Measurements from ENCODE around the gene SLC41A1. TPM values are rescaled to one million over a fixed set of nuclear protein-coding genes. Genes with fewer than 3 reads are reported as not detected.

Gene SLC41A1
- total and polyA plus RNA-seq, 2 donors (not counting 3 experiments of a cell fraction or from before 2014, with no cell fraction given): 21.7 to 22.0 TPM

DNA sequence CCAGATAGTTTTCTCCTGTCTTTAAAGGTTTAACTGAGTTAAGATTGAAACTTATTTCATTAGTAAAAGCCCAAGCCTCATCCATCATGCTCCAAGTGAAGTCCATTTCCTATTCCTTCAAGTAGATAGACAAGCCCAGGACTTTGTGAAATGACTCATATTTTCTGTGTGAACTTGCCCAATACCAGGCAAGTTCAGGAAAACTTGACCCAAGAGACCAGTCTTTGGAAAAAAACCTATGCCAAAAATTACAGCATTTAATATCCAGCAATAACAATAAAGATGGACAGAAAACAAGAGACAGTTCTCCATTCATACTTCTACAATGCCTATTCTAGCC, 37.3 kb downstream of the SLC41A1 start:
- no TSS peak for BruUV-seq (replicated peaks)
- Histone ChIP-seq H2AFZ (ENCODE audit: low read depth, low read length) (peak overlapping the region; percentile 69), H3K9me1 (replicated peaks; ENCODE audit: control insufficient read depth, extremely low read depth, insufficient read depth, low read length) (no peaks in the 10 kb centered on the region), H3K36me3 (ENCODE audit: control insufficient read depth in 2 of 2, extremely low read depth in 1 of 2, insufficient read depth in 2 of 2, low read length in 2 of 2) (no peaks in the 10 kb centered on the region), H3K79me2 (ENCODE audit: control insufficient read depth, insufficient read depth, low read length) (no peaks in the 10 kb centered on the region), H4K20me1 (replicated peaks; ENCODE audit: control insufficient read depth, extremely low read depth, insufficient read depth, low read length) (no peaks in the 10 kb centered on the region), H3K27ac (ENCODE audit: insufficient read depth, low read depth, low read length) (no peak overlapping the region), H3K4me2 (ENCODE audit: insufficient read depth, low read length) (peak overlapping the region; percentile 53), H3K9ac (replicated peaks; ENCODE audit: extremely low read depth, insufficient read depth, low read length) (no peak overlapping the region), H3K4me1 (ENCODE audit: control insufficient read depth, extremely low read depth, insufficient read depth, low read length) (peaks cover 8% of the 10 kb centered on the region), H3K27me3 (ENCODE audit: control insufficient read depth in 2 of 2, insufficient read depth in 2 of 2, low read length in 2 of 2) (no peaks in the 10 kb centered on the region), H3K4me3 (replicated peaks in 1 of 3; ENCODE audit: insufficient read depth in 1 of 3, low read depth in 1 of 3, low read length in 3 of 3) (peak overlapping the region in 2 of 3 experiments; percentile 55 to 59), H3K9me3 (replicated peaks; ENCODE audit: control insufficient read depth, insufficient read depth, low read length) (no peaks in the 10 kb centered on the region)
- TF ChIP-seq JUN (IDR thresholded peaks at IDR 0.05; ENCODE audit: borderline replicate concordance, insufficient read depth, insufficient read length, low read depth) (peak; percentile 25), MYC (IDR thresholded peaks at IDR 0.05; ENCODE audit: low read depth, low read length) (no peak), FOS (IDR thresholded peaks at IDR 0.05; ENCODE audit: borderline replicate concordance, insufficient read depth, low read length) (peak; percentile 21)
- peak; percentile 85 for DNase-seq (ENCODE audit: low read depth, low spot score)
- no peak for FAIRE-seq
- ChIA-PET CTCF (interaction anchor here (1.5 to 5.5 kb wide), 6 partner anchors 10 to 201 kb away, joined by 6 to 30 read pairs (median 8); no protein-coding TSS in a partner anchor), POLR2A (no interaction called here)
- dilution Hi-C loops (cut with MboI; ENCODE audit: extremely low pct_ligation_motif_present, low sequenced_read_pairs) (no loop called here), intact Hi-C loops (cut with micrococcal nuclease) (loop anchor here (1.0 kb wide), 1 partner anchor 25 kb away; the partner anchor contains the start of gene NUCKS1)

- DNase-seq (ENCODE audit: low read depth, low spot score): peak; percentile 89
- H2AFZ ChIP-seq (ENCODE audit: low read depth, low read length): peak within 1 kb of the TSS; percentile 69
- no peaks in the 10 kb centered on the region for H4K20me1 ChIP-seq (replicated peaks; ENCODE audit: control insufficient read depth, extremely low read depth, insufficient read depth, low read length)
- peak; percentile 90 for FAIRE-seq
- H3K36me3 ChIP-seq (ENCODE audit: control insufficient read depth in 2 of 2, extremely low read depth in 1 of 2, insufficient read depth in 2 of 2, low read length in 2 of 2): peaks cover 0 to 2% of the 10 kb centered on the region in 2 experiments
- peak within 1 kb of the TSS; percentile 55 to 88 (median 59) for H3K4me3 ChIP-seq (replicated peaks in 1 of 3; ENCODE audit: insufficient read depth in 1 of 3, low read depth in 1 of 3, low read length in 3 of 3)
- TF ChIP-seq POLR2AphosphoS5 (IDR thresholded peaks at IDR 0.05; ENCODE audit: insufficient read depth, low read depth, low read length): peak; percentile 25
- no peak for TF ChIP-seq GATA2 (IDR thresholded peaks at IDR 0.05; ENCODE audit: insufficient read depth, insufficient read length, low read depth, low read length)
- TF ChIP-seq POLR2A (IDR thresholded peaks at IDR 0.05; ENCODE audit: low read depth, low read length): peak; percentile 49
- peak; percentile 84 for TF ChIP-seq MAX (IDR thresholded peaks at IDR 0.05; ENCODE audit: insufficient read depth, insufficient read length)
- H3K9me3 ChIP-seq (replicated peaks; ENCODE audit: control insufficient read depth, insufficient read depth, low read length): no peaks in the 10 kb centered on the region
- intact Hi-C loops (cut with micrococcal nuclease) (loop anchor here (1.0 kb wide), 1 partner anchor 25 kb away; the partner anchor contains the start of gene NUCKS1), dilution Hi-C loops (cut with MboI; ENCODE audit: extremely low pct_ligation_motif_present, low sequenced_read_pairs) (no loop called here)
- BruUV-seq (replicated peaks): no TSS peak
- ChIA-PET POLR2A (no interaction called here), CTCF (interaction anchor here (1.0 to 5.5 kb wide), 8 partner anchors 10 to 202 kb away, joined by 3 to 30 read pairs (median 6); no protein-coding TSS in a partner anchor)
- H3K9ac ChIP-seq (replicated peaks; ENCODE audit: extremely low read depth, insufficient read depth, low read length): peak within 1 kb of the TSS; percentile 39
- no peaks in the 10 kb centered on the region for H3K79me2 ChIP-seq (ENCODE audit: control insufficient read depth, insufficient read depth, low read length)
- H3K4me2 ChIP-seq (ENCODE audit: insufficient read depth, low read length): peak within 1 kb of the TSS; percentile 87
- peak within 1 kb of the TSS; percentile 1 for H3K27ac ChIP-seq (ENCODE audit: insufficient read depth, low read depth, low read length)
- no peaks in the 10 kb centered on the region for H3K27me3 ChIP-seq (ENCODE audit: control insufficient read depth in 2 of 2, insufficient read depth in 2 of 2, low read length in 2 of 2)
- H3K4me1 ChIP-seq (ENCODE audit: control insufficient read depth, extremely low read depth, insufficient read depth, low read length): peaks cover 8% of the 10 kb centered on the region
- H3K9me1 ChIP-seq (replicated peaks; ENCODE audit: control insufficient read depth, extremely low read depth, insufficient read depth, low read length): no peaks in the 10 kb centered on the region
These were observed 37.8 kb downstream of the SLC41A1 start, which contains the start of gene RAB29 for GRCh38 chr1:205775015-205775716. Gene RAB29 (minus strand): TSS chr1:205775482. CDS start chr1:205774956, 526 bp downstream.
